Loucy (cell line): Measurements from ENCODE around the gene ZNF770.
"Not testable (repeated sequence)": the region's sequence is repeated elsewhere in the genome, so short reads cannot be mapped to it uniquely, and the experiment has no call there.

ENCODE experiments used
- H2AFZ ChIP-seq: fragments of 200-600 bp; sonication (generic); 2 replicates; pipeline ENCODE4 v1.6.0; 2016; ENCODE audit warnings: antibody characterized with exemption, mild to moderate bottlenecking, low read length, moderate library complexity
- H3F3A ChIP-seq: fragments of 200-600 bp; 2 replicates; pipeline ENCODE4 v1.6.0; 2016; ENCODE audit warnings: antibody characterized with exemption, low read depth, mild to moderate bottlenecking
- H3K27me3 ChIP-seq: fragments of 200-600 bp; sonication (generic); 2 replicates; pipeline ENCODE4 v1.6.1; 2014; ENCODE audit warnings: low read length, mild to moderate bottlenecking; ENCODE audit not compliant: insufficient read depth, poor library complexity, severe bottlenecking
- H3K36me3 ChIP-seq: fragments of 200-600 bp; sonication (generic); 2 replicates; pipeline ENCODE4 v1.6.1; 2016; ENCODE audit warnings: low read length; ENCODE audit not compliant: insufficient read depth
- H3K4me1 ChIP-seq: fragments of 200-600 bp; sonication (generic); 2 replicates; pipeline ENCODE4 v1.5.1; 2014; ENCODE audit warnings: low read length, mild to moderate bottlenecking; ENCODE audit not compliant: insufficient read depth, poor library complexity, severe bottlenecking
- H3K4me2 ChIP-seq: fragments of 200-600 bp; sonication (generic); 2 replicates; pipeline ENCODE4 v1.6.0; 2014; ENCODE audit warnings: antibody characterized with exemption, low read length, low read depth, mild to moderate bottlenecking; ENCODE audit not compliant: poor library complexity, severe bottlenecking
- H3K4me3 ChIP-seq: fragments of 200-600 bp; sonication (generic); 2 replicates; pipeline ENCODE4 v1.5.1; 2014; ENCODE audit warnings: low read length, mild to moderate bottlenecking, mixed read lengths; ENCODE audit not compliant: poor library complexity, severe bottlenecking
- H3K79me2 ChIP-seq: fragments of 200-600 bp; sonication (generic); 2 replicates; pipeline ENCODE4 v1.6.1; 2014; ENCODE audit warnings: low read length; ENCODE audit not compliant: insufficient read depth
- H3K9ac ChIP-seq: fragments of 200-600 bp; sonication (generic); 2 replicates; pipeline ENCODE4 v1.6.0; 2014; ENCODE audit warnings: mild to moderate bottlenecking, low read depth, low read length, moderate library complexity; ENCODE audit not compliant: poor library complexity, severe bottlenecking
- H3K9me2 ChIP-seq: fragments of 200-600 bp; sonication (generic); replicated peaks from 2 replicates; pipeline ENCODE4 v1.6.1; 2016; ENCODE audit warnings: low read depth, low read length, mixed read lengths
- H3K9me3 ChIP-seq: fragments of 200-600 bp; sonication (generic); 2 replicates; pipeline ENCODE4 v1.6.1; 2014; ENCODE audit warnings: mild to moderate bottlenecking, antibody characterized with exemption, low read length, low read depth; ENCODE audit not compliant: insufficient read depth
- H4K20me1 ChIP-seq: fragments of 200-600 bp; sonication (generic); 2 replicates; pipeline ENCODE4 v1.6.0; 2014; ENCODE audit warnings: antibody characterized with exemption, low read length, mild to moderate bottlenecking; ENCODE audit not compliant: insufficient read depth, poor library complexity, severe bottlenecking
- EZH2phosphoT487 ChIP-seq: fragments of 200-600 bp; IDR thresholded peaks from 2 replicates; pipeline ENCODE4 v1.6.1; 2018; ENCODE audit warnings: antibody characterized with exemption, mild to moderate bottlenecking, moderate library complexity, borderline replicate concordance
- TF ChIP-seq, protein P1 (sequence below): fragments of 200-600 bp; sonication (generic); conservative IDR thresholded peaks from 2 replicates; pipeline ENCODE4 v1.5.1; 2014; ENCODE audit warnings: mild to moderate bottlenecking, antibody characterized with exemption, low read length

ZNF770 gene

GRCh38 chr15:34951993-34952392 lies 36.1 kb downstream of the ZNF770 start:
- H4K20me1 ChIP-seq: peaks cover 3% of the 10 kb centered on the region
- H3K9me2 ChIP-seq: no peaks in the 10 kb centered on the region
- H3K4me3 ChIP-seq: no peak overlapping the region
- peaks cover 32% of the 10 kb centered on the region for H3K36me3 ChIP-seq
- no peak overlapping the region for H2AFZ ChIP-seq
- no peak for TF ChIP-seq EZH2phosphoT487
- TF ChIP-seq, protein P1, sequence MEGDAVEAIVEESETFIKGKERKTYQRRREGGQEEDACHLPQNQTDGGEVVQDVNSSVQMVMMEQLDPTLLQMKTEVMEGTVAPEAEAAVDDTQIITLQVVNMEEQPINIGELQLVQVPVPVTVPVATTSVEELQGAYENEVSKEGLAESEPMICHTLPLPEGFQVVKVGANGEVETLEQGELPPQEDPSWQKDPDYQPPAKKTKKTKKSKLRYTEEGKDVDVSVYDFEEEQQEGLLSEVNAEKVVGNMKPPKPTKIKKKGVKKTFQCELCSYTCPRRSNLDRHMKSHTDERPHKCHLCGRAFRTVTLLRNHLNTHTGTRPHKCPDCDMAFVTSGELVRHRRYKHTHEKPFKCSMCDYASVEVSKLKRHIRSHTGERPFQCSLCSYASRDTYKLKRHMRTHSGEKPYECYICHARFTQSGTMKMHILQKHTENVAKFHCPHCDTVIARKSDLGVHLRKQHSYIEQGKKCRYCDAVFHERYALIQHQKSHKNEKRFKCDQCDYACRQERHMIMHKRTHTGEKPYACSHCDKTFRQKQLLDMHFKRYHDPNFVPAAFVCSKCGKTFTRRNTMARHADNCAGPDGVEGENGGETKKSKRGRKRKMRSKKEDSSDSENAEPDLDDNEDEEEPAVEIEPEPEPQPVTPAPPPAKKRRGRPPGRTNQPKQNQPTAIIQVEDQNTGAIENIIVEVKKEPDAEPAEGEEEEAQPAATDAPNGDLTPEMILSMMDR: no peak
- no peak overlapping the region for H3K4me2 ChIP-seq
- H3K79me2 ChIP-seq: 0 out of 2 replicates have a peak, but pooled peaks cover 3% of the 10 kb centered on the region
- no peaks in the 10 kb centered on the region for H3K4me1 ChIP-seq
- no peaks in the 10 kb centered on the region for H3K27me3 ChIP-seq
- H3K9ac ChIP-seq: no peak overlapping the region
- H3F3A ChIP-seq: no peaks in the 10 kb centered on the region
- no peaks in the 10 kb centered on the region for H3K9me3 ChIP-seq

DNA sequence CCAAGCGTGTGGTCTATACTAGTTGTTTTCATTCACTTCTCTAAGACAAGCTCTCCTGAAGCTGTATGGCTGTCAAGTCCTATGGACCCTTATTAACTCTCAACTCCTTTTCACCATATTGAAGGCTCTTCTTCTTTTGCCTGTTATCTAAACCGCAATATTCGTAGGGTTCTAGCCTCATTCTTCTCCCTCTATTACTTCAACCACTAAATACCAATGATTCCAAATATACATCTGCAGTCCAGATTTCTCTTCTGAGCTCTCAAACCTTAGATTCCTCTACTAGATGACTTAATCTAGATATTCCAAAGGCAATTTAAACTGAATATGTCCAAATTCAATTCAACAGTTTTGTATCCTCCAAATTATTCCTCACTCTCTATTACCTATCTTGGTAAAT lies 43.2 kb downstream of the ZNF770 start:
- Histone ChIP-seq H3K9me3 (no peaks in the 10 kb centered on the region), H3K36me3 (peaks cover 52% of the 10 kb centered on the region), H3K27me3 (no peaks in the 10 kb centered on the region), H3K79me2 (no peaks in the 10 kb centered on the region), H3K9ac (no peak overlapping the region), H2AFZ (no peak overlapping the region), H3K4me3 (no peak overlapping the region), H3K9me2 (no peaks in the 10 kb centered on the region), H3K4me2 (no peak overlapping the region), H4K20me1 (no peaks in the 10 kb centered on the region), H3F3A (no peaks in the 10 kb centered on the region), H3K4me1 (no peaks in the 10 kb centered on the region)
- TF ChIP-seq, protein P1: no peak
- TF ChIP-seq EZH2phosphoT487: no peak

DNA sequence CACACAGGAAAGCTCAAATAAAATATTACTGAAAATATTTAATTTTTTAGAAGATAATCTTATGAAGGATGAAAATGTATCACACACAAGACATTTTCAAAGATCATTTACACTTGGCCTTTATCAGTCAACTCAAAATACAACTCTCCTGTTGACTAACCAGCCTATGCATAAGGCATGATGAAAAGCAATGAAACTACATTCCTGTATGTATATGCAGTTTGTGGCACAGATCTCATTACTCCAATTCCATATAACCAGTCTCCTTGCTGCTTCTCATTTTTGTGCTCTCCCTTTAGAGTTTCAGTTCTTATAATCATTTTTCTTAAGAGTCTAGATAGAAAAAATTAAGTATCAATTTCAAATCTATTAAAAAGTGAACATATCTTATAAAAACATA lies 44.4 kb downstream of the ZNF770 start:
- H3K4me1 ChIP-seq: no peaks in the 10 kb centered on the region
- H3K9ac ChIP-seq: no peak overlapping the region
- H2AFZ ChIP-seq: no peak overlapping the region
- H4K20me1 ChIP-seq: no peaks in the 10 kb centered on the region
- no peak overlapping the region for H3K4me2 ChIP-seq
- H3K9me2 ChIP-seq: no peaks in the 10 kb centered on the region
- TF ChIP-seq, protein P1: no peak
- TF ChIP-seq EZH2phosphoT487: no peak
- peaks cover 60% of the 10 kb centered on the region for H3K36me3 ChIP-seq
- no peaks in the 10 kb centered on the region for H3K79me2 ChIP-seq
- H3K27me3 ChIP-seq: no peaks in the 10 kb centered on the region
- no peaks in the 10 kb centered on the region for H3F3A ChIP-seq
- H3K4me3 ChIP-seq: no peak overlapping the region
- H3K9me3 ChIP-seq: no peaks in the 10 kb centered on the region

- H3F3A ChIP-seq, H2AFZ ChIP-seq, H3K79me2 ChIP-seq, H3K9ac ChIP-seq, H4K20me1 ChIP-seq, H3K4me2 ChIP-seq, H3K27me3 ChIP-seq, H3K4me1 ChIP-seq, H3K9me2 ChIP-seq, H3K9me3 ChIP-seq, H3K4me3 ChIP-seq: not testable (repeated sequence)
- peaks cover 65% of the 10 kb centered on the region for H3K36me3 ChIP-seq
Observed at GRCh38 chr15:34943264-34943663, 44.8 kb downstream of the ZNF770 start.
